GM12878 (cell line): ENCODE data around the gene TBC1D22B.

Source experiments
- EGR1 ChIP-seq, 2 experiments: IDR thresholded peaks; 1 replicate in 1 of 2; 2 replicates in 1 of 2; pipeline ENCODE4 v1.6.1; 2011 to 2012; ENCODE audit warnings: low read depth in 2 of 2, low read length in 2 of 2, borderline replicate concordance in 1 of 2, mild to moderate bottlenecking in 1 of 2, moderate library complexity in 1 of 2
- EZH2 ChIP-seq: IDR thresholded peaks from 2 replicates; pipeline ENCODE4 v1.6.1; 2012; ENCODE audit warnings: low read depth, mild to moderate bottlenecking, control low read depth, inconsistent platforms, low read length, borderline replicate concordance; ENCODE audit not compliant: control insufficient read depth
- JUND ChIP-seq: IDR thresholded peaks from 2 replicates; pipeline ENCODE4 v1.6.1; 2012; ENCODE audit warnings: low read depth, mild to moderate bottlenecking, low read length, improper control_type of control experiment, moderate library complexity
- MEF2A ChIP-seq: IDR thresholded peaks from 2 replicates; pipeline ENCODE4 v1.6.1; 2011; ENCODE audit warnings: low read depth, mild to moderate bottlenecking, low read length, moderate library complexity; ENCODE audit not compliant: insufficient read depth
- POLR2A ChIP-seq: IDR thresholded peaks from 2 replicates; pipeline ENCODE4 v1.6.1; 2011; ENCODE audit warnings: low read depth, mild to moderate bottlenecking, low read length
- POU2F2 ChIP-seq: IDR thresholded peaks from 3 replicates; pipeline ENCODE4 v1.6.1; 2011; ENCODE audit warnings: low read depth, mild to moderate bottlenecking, low read length, borderline replicate concordance
- RFX5 ChIP-seq: IDR thresholded peaks from 2 replicates; pipeline ENCODE4 v1.6.1; 2011; ENCODE audit warnings: low read depth, low read length, improper control_type of control experiment
- SMC3 ChIP-seq: IDR thresholded peaks from 2 replicates; pipeline ENCODE4 v1.6.1; 2011; ENCODE audit warnings: low read length, improper control_type of control experiment, borderline replicate concordance
- SPI1 ChIP-seq: IDR thresholded peaks from 2 replicates; pipeline ENCODE4 v1.6.1; 2011; ENCODE audit warnings: low read depth, mild to moderate bottlenecking, low read length, moderate library complexity, borderline replicate concordance; ENCODE audit not compliant: insufficient read depth
- TF ChIP-seq, protein P1 (sequence below), 3 experiments: IDR thresholded peaks in 2 of 3; conservative IDR thresholded peaks in 1 of 3; 2 replicates each; pipeline ENCODE4 v1.5.1; 2011; ENCODE audit warnings: low read depth in 3 of 3, low read length in 3 of 3, mild to moderate bottlenecking in 3 of 3, control low read depth in 2 of 3, moderate library complexity in 2 of 3, inconsistent platforms in 1 of 3, mixed read lengths in 1 of 3; ENCODE audit not compliant: control insufficient read depth in 2 of 3, insufficient read depth in 1 of 3; ENCODE audit errors: extremely low read depth in 1 of 3
- TF ChIP-seq, protein P2 (sequence below): IDR thresholded peaks from 2 replicates; pipeline ENCODE4 v1.6.1; 2011; ENCODE audit warnings: low read depth, low read length, improper control_type of control experiment, borderline replicate concordance
- TF ChIP-seq, protein P3 (sequence below): IDR thresholded peaks from 2 replicates; pipeline ENCODE4 v1.6.1; 2012; ENCODE audit warnings: mild to moderate bottlenecking, low read depth, low read length
- TF ChIP-seq, protein P4 (sequence below): fragments of 450-650 bp; IDR thresholded peaks from 2 replicates; pipeline ENCODE4 v1.6.1; 2017; ENCODE audit warnings: mild to moderate bottlenecking, moderate library complexity
- TF ChIP-seq, protein P5 (sequence below): fragments of 450-650 bp; IDR thresholded peaks from 2 replicates; pipeline ENCODE4 v1.6.1; 2017; ENCODE audit warnings: antibody characterized with exemption, mild to moderate bottlenecking, moderate library complexity

DNA sequence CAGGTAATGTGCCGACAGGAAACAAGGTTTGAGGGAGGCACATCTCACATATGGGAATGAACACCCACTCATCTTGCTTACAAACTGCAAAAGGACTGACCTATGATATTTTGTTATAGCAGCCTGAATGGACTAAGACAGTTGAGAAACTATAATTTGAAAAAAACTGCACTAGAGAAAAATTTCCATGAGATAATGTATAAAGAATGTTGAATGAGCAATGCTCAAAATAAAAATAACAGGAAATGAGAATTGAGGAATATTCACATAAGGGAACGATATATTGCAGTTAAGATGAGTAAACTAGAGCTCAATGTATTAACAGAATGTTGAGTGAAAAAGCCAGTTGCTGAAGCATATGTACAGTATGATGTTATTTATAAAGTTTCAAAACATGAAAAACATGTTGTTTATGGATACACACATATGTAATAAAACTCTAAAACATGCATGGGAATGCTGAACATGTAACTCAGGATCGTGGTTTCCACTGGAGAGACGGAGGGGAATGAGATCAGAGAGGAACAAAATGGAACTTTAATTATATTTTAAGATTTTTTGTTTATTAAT lies 6.3 kb upstream of the TBC1D22B start:
- TF ChIP-seq, protein P1, sequence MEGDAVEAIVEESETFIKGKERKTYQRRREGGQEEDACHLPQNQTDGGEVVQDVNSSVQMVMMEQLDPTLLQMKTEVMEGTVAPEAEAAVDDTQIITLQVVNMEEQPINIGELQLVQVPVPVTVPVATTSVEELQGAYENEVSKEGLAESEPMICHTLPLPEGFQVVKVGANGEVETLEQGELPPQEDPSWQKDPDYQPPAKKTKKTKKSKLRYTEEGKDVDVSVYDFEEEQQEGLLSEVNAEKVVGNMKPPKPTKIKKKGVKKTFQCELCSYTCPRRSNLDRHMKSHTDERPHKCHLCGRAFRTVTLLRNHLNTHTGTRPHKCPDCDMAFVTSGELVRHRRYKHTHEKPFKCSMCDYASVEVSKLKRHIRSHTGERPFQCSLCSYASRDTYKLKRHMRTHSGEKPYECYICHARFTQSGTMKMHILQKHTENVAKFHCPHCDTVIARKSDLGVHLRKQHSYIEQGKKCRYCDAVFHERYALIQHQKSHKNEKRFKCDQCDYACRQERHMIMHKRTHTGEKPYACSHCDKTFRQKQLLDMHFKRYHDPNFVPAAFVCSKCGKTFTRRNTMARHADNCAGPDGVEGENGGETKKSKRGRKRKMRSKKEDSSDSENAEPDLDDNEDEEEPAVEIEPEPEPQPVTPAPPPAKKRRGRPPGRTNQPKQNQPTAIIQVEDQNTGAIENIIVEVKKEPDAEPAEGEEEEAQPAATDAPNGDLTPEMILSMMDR (IDR thresholded peaks at IDR 0.05 in 2 of 3, conservative IDR thresholded peaks at IDR 0.05 in 1 of 3; ENCODE audit: control insufficient read depth in 2 of 3, extremely low read depth in 1 of 3, insufficient read depth in 1 of 3, low read depth in 3 of 3, low read length in 3 of 3), result no peak
- TF ChIP-seq MEF2A, result no peak
- TF ChIP-seq EZH2, result no peak
- no peak for TF ChIP-seq POLR2A
- TF ChIP-seq, protein P2, sequence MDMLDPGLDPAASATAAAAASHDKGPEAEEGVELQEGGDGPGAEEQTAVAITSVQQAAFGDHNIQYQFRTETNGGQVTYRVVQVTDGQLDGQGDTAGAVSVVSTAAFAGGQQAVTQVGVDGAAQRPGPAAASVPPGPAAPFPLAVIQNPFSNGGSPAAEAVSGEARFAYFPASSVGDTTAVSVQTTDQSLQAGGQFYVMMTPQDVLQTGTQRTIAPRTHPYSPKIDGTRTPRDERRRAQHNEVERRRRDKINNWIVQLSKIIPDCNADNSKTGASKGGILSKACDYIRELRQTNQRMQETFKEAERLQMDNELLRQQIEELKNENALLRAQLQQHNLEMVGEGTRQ, result no peak
- TF ChIP-seq, protein P3, sequence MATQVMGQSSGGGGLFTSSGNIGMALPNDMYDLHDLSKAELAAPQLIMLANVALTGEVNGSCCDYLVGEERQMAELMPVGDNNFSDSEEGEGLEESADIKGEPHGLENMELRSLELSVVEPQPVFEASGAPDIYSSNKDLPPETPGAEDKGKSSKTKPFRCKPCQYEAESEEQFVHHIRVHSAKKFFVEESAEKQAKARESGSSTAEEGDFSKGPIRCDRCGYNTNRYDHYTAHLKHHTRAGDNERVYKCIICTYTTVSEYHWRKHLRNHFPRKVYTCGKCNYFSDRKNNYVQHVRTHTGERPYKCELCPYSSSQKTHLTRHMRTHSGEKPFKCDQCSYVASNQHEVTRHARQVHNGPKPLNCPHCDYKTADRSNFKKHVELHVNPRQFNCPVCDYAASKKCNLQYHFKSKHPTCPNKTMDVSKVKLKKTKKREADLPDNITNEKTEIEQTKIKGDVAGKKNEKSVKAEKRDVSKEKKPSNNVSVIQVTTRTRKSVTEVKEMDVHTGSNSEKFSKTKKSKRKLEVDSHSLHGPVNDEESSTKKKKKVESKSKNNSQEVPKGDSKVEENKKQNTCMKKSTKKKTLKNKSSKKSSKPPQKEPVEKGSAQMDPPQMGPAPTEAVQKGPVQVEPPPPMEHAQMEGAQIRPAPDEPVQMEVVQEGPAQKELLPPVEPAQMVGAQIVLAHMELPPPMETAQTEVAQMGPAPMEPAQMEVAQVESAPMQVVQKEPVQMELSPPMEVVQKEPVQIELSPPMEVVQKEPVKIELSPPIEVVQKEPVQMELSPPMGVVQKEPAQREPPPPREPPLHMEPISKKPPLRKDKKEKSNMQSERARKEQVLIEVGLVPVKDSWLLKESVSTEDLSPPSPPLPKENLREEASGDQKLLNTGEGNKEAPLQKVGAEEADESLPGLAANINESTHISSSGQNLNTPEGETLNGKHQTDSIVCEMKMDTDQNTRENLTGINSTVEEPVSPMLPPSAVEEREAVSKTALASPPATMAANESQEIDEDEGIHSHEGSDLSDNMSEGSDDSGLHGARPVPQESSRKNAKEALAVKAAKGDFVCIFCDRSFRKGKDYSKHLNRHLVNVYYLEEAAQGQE, result no peak
- TF ChIP-seq, protein P4, sequence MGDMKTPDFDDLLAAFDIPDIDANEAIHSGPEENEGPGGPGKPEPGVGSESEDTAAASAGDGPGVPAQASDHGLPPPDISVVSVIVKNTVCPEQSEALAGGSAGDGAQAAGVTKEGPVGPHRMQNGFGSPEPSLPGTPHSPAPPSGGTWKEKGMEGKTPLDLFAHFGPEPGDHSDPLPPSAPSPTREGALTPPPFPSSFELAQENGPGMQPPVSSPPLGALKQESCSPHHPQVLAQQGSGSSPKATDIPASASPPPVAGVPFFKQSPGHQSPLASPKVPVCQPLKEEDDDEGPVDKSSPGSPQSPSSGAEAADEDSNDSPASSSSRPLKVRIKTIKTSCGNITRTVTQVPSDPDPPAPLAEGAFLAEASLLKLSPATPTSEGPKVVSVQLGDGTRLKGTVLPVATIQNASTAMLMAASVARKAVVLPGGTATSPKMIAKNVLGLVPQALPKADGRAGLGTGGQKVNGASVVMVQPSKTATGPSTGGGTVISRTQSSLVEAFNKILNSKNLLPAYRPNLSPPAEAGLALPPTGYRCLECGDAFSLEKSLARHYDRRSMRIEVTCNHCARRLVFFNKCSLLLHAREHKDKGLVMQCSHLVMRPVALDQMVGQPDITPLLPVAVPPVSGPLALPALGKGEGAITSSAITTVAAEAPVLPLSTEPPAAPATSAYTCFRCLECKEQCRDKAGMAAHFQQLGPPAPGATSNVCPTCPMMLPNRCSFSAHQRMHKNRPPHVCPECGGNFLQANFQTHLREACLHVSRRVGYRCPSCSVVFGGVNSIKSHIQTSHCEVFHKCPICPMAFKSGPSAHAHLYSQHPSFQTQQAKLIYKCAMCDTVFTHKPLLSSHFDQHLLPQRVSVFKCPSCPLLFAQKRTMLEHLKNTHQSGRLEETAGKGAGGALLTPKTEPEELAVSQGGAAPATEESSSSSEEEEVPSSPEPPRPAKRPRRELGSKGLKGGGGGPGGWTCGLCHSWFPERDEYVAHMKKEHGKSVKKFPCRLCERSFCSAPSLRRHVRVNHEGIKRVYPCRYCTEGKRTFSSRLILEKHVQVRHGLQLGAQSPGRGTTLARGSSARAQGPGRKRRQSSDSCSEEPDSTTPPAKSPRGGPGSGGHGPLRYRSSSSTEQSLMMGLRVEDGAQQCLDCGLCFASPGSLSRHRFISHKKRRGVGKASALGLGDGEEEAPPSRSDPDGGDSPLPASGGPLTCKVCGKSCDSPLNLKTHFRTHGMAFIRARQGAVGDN, result no peak
- no peak for TF ChIP-seq RFX5
- no peak for TF ChIP-seq SMC3
- TF ChIP-seq JUND, result no peak
- TF ChIP-seq, protein P5, sequence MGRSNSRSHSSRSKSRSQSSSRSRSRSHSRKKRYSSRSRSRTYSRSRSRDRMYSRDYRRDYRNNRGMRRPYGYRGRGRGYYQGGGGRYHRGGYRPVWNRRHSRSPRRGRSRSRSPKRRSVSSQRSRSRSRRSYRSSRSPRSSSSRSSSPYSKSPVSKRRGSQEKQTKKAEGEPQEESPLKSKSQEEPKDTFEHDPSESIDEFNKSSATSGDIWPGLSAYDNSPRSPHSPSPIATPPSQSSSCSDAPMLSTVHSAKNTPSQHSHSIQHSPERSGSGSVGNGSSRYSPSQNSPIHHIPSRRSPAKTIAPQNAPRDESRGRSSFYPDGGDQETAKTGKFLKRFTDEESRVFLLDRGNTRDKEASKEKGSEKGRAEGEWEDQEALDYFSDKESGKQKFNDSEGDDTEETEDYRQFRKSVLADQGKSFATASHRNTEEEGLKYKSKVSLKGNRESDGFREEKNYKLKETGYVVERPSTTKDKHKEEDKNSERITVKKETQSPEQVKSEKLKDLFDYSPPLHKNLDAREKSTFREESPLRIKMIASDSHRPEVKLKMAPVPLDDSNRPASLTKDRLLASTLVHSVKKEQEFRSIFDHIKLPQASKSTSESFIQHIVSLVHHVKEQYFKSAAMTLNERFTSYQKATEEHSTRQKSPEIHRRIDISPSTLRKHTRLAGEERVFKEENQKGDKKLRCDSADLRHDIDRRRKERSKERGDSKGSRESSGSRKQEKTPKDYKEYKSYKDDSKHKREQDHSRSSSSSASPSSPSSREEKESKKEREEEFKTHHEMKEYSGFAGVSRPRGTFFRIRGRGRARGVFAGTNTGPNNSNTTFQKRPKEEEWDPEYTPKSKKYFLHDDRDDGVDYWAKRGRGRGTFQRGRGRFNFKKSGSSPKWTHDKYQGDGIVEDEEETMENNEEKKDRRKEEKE, result no peak
- TF ChIP-seq EGR1 (IDR thresholded peaks at IDR 0.05; ENCODE audit: borderline replicate concordance in 1 of 2, low read depth in 2 of 2, low read length in 2 of 2), result no peak
- TF ChIP-seq POU2F2, result no peak
- no peak for TF ChIP-seq SPI1
